Limb (tissue), 2 donors: Measurements from ENCODE around the gene SPIRE1.
A peak's percentile ranks its signal among the peaks of the same experiment; 100 is the strongest.

Source experiments
- DNase-seq, 2 donors: peaks; one replicate each; pipeline ENCODE4 v3.0.0-alpha.2; 2016; ENCODE audit errors: extremely low spot score in 2 of 2

The SPIRE1 gene

DNA sequence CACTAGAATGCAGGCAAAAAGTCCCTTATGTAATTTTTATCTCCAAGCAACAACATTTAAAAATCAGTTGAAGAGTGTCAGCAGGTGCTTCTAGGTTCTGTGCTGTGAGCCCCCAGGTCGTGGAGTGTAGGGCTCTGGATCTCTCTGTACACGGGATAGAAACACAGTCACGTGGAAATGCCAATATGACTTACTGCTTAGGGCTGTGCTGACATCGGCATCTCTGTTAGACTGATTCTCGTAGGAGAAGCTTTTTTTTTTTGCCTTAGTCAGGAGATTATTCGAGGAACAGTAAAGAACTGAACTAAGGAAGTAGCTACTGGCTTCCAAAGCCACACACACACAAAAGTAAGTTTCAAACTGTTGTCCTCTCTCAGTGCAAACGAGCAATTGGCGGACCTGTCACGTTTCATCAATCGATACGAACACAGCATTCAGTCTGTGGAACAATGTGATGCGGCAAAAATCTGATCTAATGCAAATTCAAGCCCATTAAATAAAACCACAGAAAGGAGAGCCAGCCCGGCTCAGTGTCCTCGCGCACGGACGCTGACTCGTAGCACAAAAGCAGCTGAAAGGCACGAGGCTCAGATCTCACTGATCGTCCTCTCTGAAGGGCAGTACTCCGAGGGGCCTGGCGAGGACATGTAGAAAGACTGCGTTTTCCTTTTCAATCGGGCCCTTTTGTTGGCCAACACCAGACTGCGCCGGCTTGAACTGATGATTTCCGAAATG, 208.7 kb downstream of the SPIRE1 start:
- DNase-seq = no peak

GRCh38 chr18:12445554-12445953, 212.4 kb downstream of the SPIRE1 start:
- no peak for DNase-seq

GRCh38 chr18:12443551-12443950, 214.4 kb downstream of the SPIRE1 start:
- DNase-seq = no peak

GRCh38 chr18:12442946-12443345, 215.0 kb downstream of the SPIRE1 start:
- no peak for DNase-seq

DNA sequence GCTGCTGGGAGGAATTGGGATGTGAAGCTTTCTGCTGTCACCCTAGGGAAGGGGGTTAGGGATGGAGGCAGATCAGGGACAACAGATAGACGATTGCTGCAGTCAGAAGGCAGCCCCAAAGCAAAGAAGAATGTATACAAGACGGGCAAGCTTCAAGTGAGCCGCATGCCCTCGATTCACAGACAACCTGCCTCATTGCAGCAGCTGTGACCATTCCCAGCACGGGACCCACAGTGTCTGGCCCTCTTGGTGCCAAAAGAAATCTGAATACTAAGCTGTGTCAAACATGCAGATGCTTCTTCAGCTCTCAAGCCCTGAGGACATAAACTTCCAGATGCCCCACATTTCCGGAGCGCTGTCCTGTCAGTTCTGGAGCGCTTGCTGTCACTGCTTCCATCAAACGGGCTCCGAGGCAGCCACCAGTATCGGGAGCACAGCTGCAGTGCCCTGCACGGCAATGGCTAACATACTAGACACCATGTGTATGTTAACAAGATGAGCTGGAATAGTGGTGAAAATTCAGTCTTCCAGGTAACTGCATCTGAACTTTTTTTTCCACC, 216.4 kb downstream of the SPIRE1 start:
- DNase-seq = no peak

DNA sequence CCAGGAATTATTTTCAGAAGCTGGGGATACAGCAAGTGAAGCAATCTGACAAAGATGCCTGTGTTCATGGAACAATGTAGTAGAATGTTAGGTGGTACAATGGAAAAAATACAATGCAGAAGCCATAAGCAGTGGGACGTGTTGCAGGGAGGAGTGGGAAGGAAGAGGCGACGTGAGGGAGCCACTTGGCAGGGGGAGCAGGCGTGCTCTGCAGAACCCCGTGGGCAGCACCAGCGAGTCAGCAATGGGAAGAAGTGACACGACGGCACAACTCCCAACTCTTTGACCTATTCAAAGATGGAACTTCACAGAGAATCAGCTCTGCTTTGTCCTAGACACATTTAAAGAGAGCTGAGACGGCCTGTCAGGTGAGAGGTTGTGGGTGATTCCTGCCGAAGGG, 219.7 kb downstream of the SPIRE1 start:
- no peak for DNase-seq

- DNase-seq = no peak
Observed at GRCh38 chr18:12435867-12436266, 222.0 kb downstream of the SPIRE1 start.

- no peak for DNase-seq
Observed at GRCh38 chr18:12434541-12434929, 223.4 kb downstream of the SPIRE1 start.

DNA sequence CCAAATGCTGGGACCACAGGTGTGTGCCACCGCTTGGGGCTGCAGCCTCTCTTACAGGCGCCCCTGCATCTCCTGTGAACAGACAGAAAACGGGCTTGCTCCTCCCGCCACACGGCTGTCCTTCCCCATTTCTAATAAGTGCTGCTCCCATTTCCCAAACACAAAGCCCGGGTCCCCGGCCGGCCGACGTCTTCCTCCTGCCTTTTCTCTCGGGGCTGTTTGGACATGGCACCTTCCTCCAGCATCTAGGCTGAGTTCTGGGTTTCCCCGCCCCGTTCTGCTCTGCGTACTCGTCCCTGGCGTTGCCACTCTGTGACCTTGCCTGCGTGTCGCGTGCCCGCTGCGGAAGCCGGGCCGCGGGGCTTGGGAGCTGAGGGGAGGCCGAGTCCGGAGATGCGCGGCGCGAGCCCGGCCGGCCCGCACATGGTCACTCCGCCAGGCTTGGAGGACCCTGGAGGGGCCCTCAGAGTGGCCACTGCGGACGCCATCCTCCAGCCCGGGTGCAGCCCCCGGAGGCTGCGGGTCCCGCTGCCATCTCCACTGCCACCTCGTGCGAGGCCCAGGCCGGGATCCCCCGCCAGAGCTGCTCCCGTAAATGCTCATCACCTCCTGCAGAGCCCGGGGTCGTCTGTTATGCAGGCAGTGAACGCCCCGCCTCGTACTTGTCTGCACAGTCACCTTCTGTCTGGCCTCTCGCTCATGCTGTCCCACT, 223.9 kb downstream of the SPIRE1 start:
- DNase-seq = no peak

GRCh38 chr18:12432881-12433280, 225.0 kb downstream of the SPIRE1 start:
- DNase-seq = no peak

DNA sequence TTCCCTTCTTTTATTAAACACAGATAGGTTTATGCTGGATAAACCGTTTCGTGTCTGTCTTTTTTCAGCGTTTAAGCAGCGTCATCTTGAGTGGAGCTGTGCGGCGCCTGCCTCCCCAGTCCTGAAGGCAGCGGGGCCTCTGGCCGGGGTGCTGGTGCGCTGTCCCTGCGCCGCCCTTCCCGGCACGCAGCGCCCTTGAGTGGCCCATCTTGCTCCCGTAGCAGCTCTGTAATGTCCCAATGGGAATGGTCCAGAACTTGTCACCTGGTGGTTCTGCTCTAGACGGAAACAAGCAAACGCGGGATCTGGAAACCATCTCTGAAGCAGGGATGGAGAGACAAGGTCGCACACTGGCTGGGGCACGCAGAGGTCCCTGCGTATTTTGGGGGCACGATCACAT, 225.7 kb downstream of the SPIRE1 start:
- no peak for DNase-seq

GRCh38 chr18:12431561-12431960, 226.3 kb downstream of the SPIRE1 start:
- DNase-seq = no peak

- DNase-seq = no peak
Observed at GRCh38 chr18:12430137-12430990, 227.5 kb downstream of the SPIRE1 start.

DNA sequence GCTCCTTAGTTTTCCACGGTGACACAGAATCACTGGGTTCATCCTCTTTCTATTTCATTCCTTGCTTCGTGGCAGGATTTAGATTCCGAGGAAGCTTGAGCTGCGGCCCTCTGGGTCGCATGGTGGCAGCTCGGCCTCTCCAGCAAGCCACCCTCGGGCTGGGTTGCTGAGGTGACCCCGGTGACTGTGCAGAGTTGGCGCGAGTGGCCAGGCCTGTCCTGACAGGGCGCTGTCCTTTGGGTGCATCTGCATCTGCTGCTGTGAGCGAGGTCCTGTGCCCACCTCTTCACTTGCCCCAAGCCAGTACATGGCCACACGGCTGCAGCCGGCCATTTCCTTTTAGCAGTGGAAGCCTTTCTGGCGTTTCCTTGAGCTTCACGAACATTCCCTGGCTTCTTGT, 228.4 kb downstream of the SPIRE1 start:
- DNase-seq = no peak

DNA sequence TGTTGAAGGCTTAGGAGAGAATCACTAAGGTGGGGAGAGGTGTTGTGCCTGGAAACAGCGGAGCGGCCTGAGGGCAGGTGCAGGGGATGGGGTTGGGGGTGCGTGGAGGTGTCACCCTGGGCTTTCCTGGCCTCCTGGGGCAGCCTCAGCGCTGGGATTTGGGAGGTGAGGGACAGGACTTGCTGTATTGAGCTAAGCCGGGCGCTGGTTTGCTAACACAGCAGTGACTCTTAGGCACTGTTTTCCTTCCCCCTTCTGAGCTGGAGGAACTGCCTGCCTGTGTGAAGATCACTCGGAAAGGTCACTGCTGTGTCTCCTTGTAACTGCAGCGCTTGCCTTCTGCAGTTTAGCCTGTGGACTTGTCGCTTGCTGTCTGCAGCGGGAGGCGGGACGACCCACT, 229.0 kb downstream of the SPIRE1 start:
- no peak for DNase-seq

- DNase-seq = no peak
Observed at GRCh38 chr18:12426924-12427323, 231.0 kb downstream of the SPIRE1 start.

DNA sequence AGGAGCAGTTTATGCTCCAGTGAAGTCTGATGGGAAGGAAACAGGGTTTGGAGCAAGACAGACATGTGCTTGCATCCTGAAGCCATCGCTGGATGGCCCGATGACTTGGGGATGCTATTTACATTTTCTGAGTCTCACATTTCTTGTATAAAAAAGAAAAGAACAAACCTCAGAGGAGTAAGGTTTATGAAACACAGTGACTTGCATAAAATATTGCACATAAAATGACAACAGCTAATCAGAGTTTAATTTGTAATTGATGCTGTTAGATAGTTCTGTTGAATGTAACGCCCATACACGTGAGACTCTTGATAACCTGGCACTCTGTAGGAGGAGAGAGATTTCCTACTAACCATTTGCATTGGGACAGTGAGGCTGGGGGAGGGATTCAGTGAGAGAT, 233.7 kb downstream of the SPIRE1 start:
- no peak for DNase-seq

DNA sequence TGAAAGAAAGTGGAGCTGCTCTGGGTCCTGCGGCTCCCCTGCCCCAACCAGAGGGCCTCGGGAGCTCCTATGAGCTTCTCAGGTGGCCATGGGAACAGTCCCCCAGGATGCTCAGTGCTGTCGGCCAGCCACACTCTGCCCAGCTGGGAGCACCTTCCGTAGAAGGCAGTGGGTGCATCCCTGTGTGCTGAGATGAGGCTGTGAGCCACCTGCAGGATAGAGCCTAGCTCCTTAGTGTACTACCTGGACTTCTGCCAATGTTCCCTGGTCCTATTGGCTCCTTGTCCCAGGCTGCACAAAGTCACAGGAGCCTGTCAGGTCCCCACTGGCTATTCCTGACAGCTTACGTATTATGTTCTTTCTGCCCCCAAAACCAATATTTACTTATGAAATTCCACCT, 234.1 kb downstream of the SPIRE1 start:
- no peak for DNase-seq

DNA sequence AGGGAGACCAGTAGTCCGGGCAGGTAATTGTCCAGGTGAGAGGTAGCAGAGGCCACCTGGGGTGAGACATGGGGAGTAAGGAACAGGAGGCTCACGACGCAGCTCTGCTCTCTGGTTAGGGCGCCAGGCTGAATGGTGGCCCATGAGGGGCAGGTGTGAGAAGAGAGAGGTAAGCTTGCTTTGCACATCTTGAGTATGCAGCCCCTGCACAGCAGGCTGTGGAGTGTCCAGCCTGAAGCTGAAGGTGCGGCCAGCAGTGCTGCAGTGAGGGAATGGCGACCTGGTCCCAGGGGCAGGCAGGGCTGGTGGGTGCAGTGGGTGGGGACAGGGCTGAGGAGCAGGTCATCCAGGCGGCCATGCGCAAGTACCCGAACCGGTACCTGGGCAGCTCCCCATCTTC, 234.5 kb downstream of the SPIRE1 start:
- DNase-seq = no peak

DNA sequence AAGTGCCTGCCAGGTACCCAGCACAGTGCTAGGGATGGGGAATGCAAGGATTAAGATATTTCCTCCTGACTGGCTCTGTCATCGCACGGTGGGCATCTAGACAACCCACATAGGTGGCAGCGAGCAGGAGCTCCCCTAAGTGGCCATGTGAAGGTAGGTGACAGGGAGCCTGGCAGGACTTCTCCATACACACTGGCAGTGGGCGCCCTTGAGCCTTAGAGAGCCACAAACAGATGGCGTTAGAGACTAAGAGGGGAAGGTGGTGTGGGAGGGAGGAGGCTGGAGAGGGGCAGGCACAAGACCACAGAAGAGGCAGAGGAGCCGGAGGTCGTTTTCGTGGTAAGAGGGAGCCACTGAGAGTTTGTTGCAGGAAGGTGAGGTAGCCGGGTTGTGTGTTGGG, 235.0 kb downstream of the SPIRE1 start:
- DNase-seq = no peak

- DNase-seq = no peak
Observed at GRCh38 chr18:12421732-12422131, 236.2 kb downstream of the SPIRE1 start.

DNA sequence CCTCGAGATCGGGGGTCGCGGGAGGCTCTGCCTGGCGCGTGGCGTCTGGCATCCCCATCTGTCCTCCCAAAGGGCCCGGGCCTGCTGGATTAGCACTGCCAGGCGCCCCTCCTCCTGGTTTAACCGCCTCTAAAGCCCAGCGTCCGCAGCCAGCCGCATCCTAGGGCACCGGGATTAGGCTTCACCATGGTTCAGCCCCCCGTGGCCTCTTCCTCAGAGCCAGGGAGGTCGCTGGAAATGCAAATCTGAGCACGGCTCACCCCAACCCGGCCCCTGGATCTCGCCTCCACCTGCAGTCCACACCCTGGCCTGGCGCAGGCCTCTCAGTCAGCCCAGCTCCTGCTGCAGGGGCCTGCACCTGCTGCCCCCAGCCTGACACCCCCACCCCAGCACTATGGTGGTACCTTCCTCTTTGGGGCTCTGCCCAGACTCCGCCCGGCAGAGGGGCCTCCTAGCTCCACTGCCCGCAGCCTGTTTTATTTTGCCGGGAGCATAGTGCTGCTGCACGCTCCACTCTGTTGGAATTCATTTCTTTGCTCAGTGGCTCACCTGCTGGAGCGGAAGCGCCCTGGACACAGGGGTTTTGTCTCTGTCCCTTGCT, 237.0 kb downstream of the SPIRE1 start:
- peak; percentile 30 to 73 for DNase-seq
